Choroid plexus epithelial cell (primary cell): ENCODE data around the gene AQP11.
"Not testable (repeated sequence)": the region's sequence is repeated elsewhere in the genome, so short reads cannot be mapped to it uniquely, and the experiment has no call there.

Experiments
- DNase-seq: peaks from one replicate; pipeline ENCODE4 v3.0.0-alpha.2; 2010; ENCODE audit warnings: low read depth
- H3K4me3 ChIP-seq: 2 replicates; pipeline ENCODE4 v1.5.1; 2011; ENCODE audit warnings: low read depth, mild to moderate bottlenecking, control low read depth, low read length, moderate library complexity
- TF ChIP-seq, protein P1 (sequence below): conservative IDR thresholded peaks from 2 replicates; pipeline ENCODE4 v1.5.1; 2011; ENCODE audit warnings: low read depth, mild to moderate bottlenecking, control low read depth, inconsistent platforms, low read length, moderate library complexity

The AQP11 gene

DNA sequence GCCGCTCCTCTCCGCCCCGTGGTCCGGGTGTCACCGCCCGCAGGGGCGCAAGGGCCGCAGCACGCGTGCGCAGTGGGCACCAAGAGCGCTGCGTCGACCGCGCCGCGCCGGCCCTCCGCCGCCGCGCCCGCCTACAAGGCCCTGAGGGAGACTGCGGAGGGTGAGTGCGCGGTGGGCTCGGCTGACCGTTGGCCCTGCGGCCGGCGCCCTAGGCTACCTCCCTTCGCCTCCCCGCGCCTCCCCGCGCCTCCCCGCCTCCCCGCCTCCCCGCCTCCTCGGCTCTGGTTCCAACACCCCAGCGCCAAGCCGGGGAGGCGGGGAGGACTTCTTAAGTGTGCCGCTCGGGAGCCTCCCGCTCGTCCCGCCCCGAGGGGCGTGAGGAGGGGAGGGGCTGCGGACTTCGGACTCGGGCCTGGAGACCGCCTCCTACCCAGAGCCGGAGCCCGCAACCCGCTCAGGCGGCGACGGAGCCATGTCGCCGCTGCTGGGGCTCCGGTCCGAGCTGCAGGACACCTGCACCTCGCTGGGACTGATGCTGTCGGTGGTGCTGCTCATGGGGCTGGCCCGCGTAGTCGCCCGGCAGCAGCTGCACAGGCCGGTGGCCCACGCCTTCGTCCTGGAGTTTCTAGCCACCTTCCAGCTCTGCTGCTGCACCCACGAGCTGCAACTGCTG, at the start of gene AQP11:
AQP11 (plus strand) TSS at position 433 of the 673 bp plus-strand sequence; CDS start at position 473, 40 bp downstream.
- peak within 1 kb of the TSS; percentile 69 for H3K4me3 ChIP-seq
- TF ChIP-seq, protein P1, sequence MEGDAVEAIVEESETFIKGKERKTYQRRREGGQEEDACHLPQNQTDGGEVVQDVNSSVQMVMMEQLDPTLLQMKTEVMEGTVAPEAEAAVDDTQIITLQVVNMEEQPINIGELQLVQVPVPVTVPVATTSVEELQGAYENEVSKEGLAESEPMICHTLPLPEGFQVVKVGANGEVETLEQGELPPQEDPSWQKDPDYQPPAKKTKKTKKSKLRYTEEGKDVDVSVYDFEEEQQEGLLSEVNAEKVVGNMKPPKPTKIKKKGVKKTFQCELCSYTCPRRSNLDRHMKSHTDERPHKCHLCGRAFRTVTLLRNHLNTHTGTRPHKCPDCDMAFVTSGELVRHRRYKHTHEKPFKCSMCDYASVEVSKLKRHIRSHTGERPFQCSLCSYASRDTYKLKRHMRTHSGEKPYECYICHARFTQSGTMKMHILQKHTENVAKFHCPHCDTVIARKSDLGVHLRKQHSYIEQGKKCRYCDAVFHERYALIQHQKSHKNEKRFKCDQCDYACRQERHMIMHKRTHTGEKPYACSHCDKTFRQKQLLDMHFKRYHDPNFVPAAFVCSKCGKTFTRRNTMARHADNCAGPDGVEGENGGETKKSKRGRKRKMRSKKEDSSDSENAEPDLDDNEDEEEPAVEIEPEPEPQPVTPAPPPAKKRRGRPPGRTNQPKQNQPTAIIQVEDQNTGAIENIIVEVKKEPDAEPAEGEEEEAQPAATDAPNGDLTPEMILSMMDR = no peak
- DNase-seq = peak; percentile 88

DNA sequence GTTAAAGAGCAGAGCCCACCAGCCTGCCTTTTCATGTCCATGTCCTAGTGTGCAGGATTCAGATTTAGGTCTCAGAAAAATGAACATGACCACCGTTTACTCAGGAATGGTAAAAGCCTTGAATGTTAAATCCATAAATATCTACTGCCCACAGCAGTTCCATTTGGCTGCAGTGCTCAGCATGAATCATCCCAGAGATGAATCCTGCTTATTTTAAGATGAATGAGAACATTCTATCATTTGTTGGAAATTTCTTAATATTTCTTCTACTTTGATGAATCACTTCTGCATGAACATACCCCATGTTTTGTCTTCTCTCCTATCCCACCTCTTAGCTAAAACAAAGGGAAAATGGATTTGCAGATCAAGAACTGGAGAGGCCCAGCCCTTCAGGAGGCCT, 47.5 kb upstream of the AQP11 start:
- no peak overlapping the region for H3K4me3 ChIP-seq
- DNase-seq = peak; percentile 45
- TF ChIP-seq, protein P1 = no peak

GRCh38 chr11:77547047-77547836, 42.5 kb upstream of the AQP11 start:
- no peak overlapping the region for H3K4me3 ChIP-seq
- TF ChIP-seq, protein P1 = no peak
- no peak for DNase-seq

- no peak overlapping the region for H3K4me3 ChIP-seq
- TF ChIP-seq, protein P1 = peak; percentile 71
- peak; percentile 87 for DNase-seq
Measured at GRCh38 chr11:77547863-77548551, 41.7 kb upstream of the AQP11 start.

- TF ChIP-seq, protein P1 = no peak
- H3K4me3 ChIP-seq = no peak overlapping the region
- DNase-seq = peak; percentile 55
Measured at GRCh38 chr11:77548552-77549445, 41.0 kb upstream of the AQP11 start.

DNA sequence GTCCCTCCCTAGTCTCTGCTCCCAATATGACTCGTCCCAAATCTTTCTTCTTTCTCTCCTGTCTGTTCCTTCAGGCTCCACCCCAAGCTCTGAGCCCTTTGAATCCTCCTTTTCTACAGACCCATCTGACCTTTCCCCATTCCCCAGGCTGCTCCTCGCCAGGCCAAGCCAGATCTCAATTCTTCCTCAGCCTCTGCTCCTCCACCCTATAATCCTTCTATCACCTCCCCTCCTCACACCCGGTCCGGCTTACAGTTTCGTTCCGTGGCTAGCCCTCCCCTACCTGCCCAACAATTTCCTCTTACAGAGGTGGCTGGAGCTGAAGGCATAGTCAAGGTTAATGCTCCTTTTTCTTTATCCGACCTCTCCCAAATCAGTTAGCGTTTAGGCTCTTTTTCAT, 38.3 kb upstream of the AQP11 start:
- not testable (repeated sequence) for DNase-seq, H3K4me3 ChIP-seq
